GM19324 (cell line): ENCODE measurements around the gene GNLY.
"Not testable (repeated sequence)": the region's sequence is repeated elsewhere in the genome, so short reads cannot be mapped to it uniquely, and the experiment has no call there.

Source experiments
- ATAC-seq: cut with Tn5 transposase; IDR thresholded peaks from one replicate; pipeline ENCODE4 v1.9.1; 2021; ENCODE audit warnings: mild to moderate bottlenecking, moderate library complexity; ENCODE audit not compliant: unreplicated experiment, low FRiP score

Gene GNLY

GRCh38 chr2:85663594-85664565 is 30.3 kb upstream of the GNLY start:
- no peak for ATAC-seq

GRCh38 chr2:85665264-85665937 is 28.8 kb upstream of the GNLY start:
- ATAC-seq, result no peak

- ATAC-seq, result no peak
Measured at GRCh38 chr2:85666016-85666415, 28.1 kb upstream of the GNLY start.

- ATAC-seq, result no peak
Measured at GRCh38 chr2:85666435-85667316, 27.5 kb upstream of the GNLY start.

- no peak for ATAC-seq
Measured at GRCh38 chr2:85667561-85668008, 26.6 kb upstream of the GNLY start.

- no peak for ATAC-seq
Measured at GRCh38 chr2:85668009-85668856, 25.9 kb upstream of the GNLY start, which contains the start of gene SFTPB. Gene SFTPB (minus strand): TSS chr2:85668199. CDS start chr2:85668183, 16 bp downstream.

GRCh38 chr2:85668857-85669142 is 25.4 kb upstream of the GNLY start:
- ATAC-seq, result no peak

GRCh38 chr2:85669549-85669948 is 24.6 kb upstream of the GNLY start:
- peak; percentile 59 for ATAC-seq

GRCh38 chr2:85670416-85670815 is 23.7 kb upstream of the GNLY start:
- not testable (repeated sequence) for ATAC-seq

- no peak for ATAC-seq
Measured at GRCh38 chr2:85672456-85672855, 21.7 kb upstream of the GNLY start.

GRCh38 chr2:85673716-85674375 is 20.3 kb upstream of the GNLY start:
- ATAC-seq, result no peak

- no peak for ATAC-seq
Measured at GRCh38 chr2:85674417-85674816, 19.7 kb upstream of the GNLY start.

GRCh38 chr2:85675427-85675826 is 18.7 kb upstream of the GNLY start:
- no peak for ATAC-seq

- ATAC-seq, result no peak
Measured at GRCh38 chr2:85675866-85676548, 18.2 kb upstream of the GNLY start.

GRCh38 chr2:85678377-85678776 is 15.8 kb upstream of the GNLY start:
- no peak for ATAC-seq

GRCh38 chr2:85678794-85679672 is 15.1 kb upstream of the GNLY start:
- ATAC-seq, result peak; percentile 63

- ATAC-seq, result no peak
Measured at GRCh38 chr2:85680707-85681371, 13.3 kb upstream of the GNLY start.
